ENCODE measurements around the gene CAPN11.

- no peak for TF ChIP-seq YY1 (IDR thresholded peaks at IDR 0.05; ENCODE audit: insufficient read depth, insufficient read length)
- TF ChIP-seq ZNF274 (IDR thresholded peaks at IDR 0.05; ENCODE audit: low read depth, low read length), result no peak
Measured at GRCh38 chr6:44154067-44154466, 4.6 kb upstream of the CAPN11 start.
